ENCODE data around the gene SYPL1.

SYPL1 gene

DNA sequence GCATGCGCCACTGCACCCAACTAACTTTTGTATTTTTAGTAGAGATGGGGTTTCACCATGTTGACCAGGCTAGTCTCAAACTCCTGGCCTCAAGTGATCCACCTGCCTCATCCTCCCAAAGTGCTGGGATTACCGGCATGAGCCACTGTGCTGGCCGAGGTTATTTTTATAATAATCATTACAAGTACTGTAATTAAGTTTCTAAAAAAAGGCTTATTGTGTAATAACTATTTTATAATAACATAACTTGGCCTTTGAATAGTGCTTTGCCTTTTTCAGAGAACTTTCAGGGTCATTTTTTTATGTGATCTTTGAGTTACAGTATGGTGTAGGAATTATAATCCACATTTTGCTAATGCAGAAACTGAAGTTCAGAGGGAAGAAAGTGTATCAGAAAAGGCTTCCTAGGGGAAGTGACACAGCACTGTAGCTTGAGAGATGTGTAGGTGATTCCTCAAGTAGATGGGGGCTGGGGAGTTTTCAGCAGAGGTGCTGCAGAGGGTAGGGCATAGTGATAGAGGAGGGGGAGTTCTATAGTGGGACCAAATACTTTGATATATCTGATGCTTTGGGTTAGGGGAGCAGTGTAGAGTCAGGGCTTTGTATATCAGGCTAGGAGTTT, 9.2 kb upstream of the SYPL1 start:
- DNase-seq (ENCODE audit: low read depth), result no peak
- TF ChIP-seq, protein P1, sequence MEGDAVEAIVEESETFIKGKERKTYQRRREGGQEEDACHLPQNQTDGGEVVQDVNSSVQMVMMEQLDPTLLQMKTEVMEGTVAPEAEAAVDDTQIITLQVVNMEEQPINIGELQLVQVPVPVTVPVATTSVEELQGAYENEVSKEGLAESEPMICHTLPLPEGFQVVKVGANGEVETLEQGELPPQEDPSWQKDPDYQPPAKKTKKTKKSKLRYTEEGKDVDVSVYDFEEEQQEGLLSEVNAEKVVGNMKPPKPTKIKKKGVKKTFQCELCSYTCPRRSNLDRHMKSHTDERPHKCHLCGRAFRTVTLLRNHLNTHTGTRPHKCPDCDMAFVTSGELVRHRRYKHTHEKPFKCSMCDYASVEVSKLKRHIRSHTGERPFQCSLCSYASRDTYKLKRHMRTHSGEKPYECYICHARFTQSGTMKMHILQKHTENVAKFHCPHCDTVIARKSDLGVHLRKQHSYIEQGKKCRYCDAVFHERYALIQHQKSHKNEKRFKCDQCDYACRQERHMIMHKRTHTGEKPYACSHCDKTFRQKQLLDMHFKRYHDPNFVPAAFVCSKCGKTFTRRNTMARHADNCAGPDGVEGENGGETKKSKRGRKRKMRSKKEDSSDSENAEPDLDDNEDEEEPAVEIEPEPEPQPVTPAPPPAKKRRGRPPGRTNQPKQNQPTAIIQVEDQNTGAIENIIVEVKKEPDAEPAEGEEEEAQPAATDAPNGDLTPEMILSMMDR (IDR thresholded peaks at IDR 0.05; ENCODE audit: low read length, missing control alignments), result no peak
- H3K4me3 ChIP-seq (replicated peaks; ENCODE audit: low read depth, low read length), result no peak overlapping the region

DNA sequence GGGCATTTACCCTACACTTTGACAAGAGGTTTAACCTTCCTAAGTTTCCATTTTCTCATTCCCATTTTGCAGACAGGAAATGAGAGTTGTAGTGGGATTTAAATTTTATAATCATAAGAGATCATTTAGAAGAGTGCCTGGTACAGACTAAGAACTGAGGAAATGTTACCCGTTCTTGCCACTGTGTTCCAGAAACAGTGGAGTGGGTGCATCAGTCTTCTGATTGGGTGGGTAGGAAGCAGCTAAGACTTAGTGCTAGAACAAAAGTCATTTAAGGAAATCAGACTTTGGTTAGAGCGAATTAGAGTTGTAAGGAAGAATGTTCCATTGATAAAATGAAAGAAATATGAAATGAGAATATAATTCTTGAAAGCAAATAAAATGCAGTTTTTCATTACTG, 8.4 kb upstream of the SYPL1 start:
- no peak overlapping the region for H3K4me3 ChIP-seq (replicated peaks; ENCODE audit: low read depth, low read length)
- TF ChIP-seq, protein P1 (IDR thresholded peaks at IDR 0.05; ENCODE audit: low read length, missing control alignments), result no peak
- DNase-seq (ENCODE audit: low read depth), result no peak

DNA sequence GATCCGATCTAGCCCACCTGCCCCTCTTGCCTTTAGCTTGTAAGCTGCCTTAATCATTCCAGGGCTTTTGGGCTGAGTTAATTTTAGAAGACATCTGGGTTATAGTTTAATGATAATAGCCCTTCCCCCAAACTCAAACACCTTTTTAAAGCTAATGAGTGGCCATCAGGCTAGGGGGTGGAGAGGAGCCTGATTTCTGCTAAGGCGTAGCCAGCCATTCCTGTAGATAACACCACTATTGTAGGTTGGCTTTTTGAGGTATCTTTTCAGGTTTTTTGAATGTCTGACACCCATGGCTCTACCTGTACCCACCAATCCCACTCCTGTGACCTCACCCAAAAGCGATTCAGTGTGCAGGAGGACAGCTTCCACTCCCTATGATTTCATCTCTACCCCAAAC, 7.6 kb upstream of the SYPL1 start:
- no peak overlapping the region for H3K4me3 ChIP-seq (replicated peaks; ENCODE audit: low read depth, low read length)
- TF ChIP-seq, protein P1 (IDR thresholded peaks at IDR 0.05; ENCODE audit: low read length, missing control alignments), result no peak
- DNase-seq (ENCODE audit: low read depth), result no peak

DNA sequence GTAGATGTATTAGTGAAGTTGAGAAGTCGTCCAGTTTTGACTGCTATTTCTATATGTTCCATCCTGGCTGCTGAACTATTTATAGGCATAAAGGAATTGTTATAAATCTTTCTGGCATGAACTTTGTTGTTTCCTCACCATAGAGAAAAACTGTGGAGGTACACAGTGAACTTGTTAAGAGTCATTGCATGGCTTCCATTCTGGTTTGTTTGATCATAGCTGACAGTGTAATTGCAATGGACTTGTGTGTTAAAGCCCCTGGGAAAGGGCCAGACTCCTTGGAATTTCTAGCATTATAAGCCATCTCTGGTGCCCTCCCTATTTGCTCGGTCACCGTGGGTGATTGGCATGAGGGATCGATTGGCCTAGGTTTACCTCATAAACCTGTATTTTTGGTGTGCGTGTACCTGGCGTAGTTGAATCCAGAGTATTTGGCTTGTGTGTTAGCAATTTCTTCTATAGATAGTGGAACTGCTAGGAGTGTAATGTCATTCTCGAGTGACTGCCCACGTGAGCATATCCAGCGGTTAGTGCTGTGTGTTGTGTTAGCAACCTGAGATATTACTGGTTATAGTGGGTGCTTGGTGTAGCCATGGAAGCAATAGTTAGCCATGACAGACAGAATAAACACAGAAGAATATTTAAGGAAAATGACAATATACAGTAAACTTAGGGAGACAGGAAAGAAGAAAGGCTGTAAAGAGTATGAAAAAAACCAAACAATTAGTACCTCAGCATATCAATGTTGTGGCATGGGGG, 5.9 kb upstream of the SYPL1 start:
- no peak overlapping the region for H3K4me3 ChIP-seq (replicated peaks; ENCODE audit: low read depth, low read length)
- TF ChIP-seq, protein P1 (IDR thresholded peaks at IDR 0.05; ENCODE audit: low read length, missing control alignments), result no peak
- no peak for DNase-seq (ENCODE audit: low read depth)

DNA sequence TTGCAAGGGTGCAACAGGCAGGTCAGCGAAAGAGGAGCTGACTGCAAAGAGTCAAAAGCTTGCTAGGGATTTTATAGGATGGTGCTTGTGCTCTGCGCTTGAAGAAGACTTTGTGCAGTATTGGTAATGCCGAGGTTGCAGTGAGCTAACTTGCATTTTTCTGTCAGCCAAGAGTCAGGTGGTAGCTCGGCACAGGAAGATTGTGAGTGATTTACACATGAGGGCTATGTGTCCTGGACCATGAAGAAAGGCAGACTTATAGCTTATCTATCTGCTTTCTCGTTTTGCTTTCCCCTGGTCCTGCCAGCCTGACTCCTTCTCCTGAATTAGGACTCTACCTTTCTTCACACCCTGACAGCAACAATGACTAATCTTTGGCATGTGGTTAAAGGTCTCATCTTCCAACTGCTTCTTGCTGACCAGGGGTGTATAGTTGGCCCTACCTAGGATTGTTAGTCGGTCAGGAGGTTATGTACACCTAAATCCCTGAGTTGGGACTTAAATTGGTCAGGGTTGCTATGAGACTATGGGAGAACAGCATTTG, 4.1 kb upstream of the SYPL1 start:
- TF ChIP-seq, protein P1 (IDR thresholded peaks at IDR 0.05; ENCODE audit: low read length, missing control alignments), result no peak
- no peak overlapping the region for H3K4me3 ChIP-seq (replicated peaks; ENCODE audit: low read depth, low read length)
- no peak for DNase-seq (ENCODE audit: low read depth)

DNA sequence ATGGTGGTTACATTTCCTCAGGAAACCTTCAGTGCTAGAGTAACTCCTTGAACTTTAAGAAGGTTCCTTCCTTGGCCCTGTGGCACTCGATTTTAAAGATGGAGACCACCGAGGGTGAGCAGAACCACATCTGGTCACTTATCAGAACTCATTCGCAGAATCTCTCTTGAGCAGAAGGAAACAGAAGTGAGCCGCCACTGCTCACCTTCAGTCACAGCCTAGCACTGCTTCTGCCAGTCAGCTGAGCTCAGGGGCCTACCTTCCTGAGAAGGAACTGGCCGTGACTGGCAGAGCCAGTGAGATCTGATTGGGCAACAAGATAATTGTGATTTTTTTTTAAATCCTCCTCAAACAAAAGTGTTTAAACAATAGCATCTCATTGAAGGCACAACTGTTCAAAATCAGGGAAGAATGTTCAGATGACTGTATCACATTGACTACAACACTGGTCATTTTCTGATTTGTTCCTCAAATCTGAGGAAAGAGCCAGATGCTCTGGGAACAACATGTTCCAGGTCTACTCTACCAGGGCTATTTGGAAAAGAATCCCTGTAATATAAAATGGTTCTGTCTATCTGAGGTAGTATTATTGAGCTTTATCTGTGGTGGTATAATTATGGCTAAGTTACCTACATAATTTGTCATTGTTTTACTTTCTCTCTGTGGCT, 2.7 kb upstream of the SYPL1 start:
- TF ChIP-seq, protein P1 (IDR thresholded peaks at IDR 0.05; ENCODE audit: low read length, missing control alignments), result no peak
- no peak overlapping the region for H3K4me3 ChIP-seq (replicated peaks; ENCODE audit: low read depth, low read length)
- DNase-seq (ENCODE audit: low read depth), result no peak

All from fibroblast of pulmonary artery (primary cell).